ENCODE results near the gene NT5C1B. TPM values are rescaled to one million over a fixed set of nuclear protein-coding genes. Genes with fewer than 3 reads are reported as not detected.

NT5C1B gene
- total RNA-seq, 6 donors from 2014 or later, result not detected

DNA sequence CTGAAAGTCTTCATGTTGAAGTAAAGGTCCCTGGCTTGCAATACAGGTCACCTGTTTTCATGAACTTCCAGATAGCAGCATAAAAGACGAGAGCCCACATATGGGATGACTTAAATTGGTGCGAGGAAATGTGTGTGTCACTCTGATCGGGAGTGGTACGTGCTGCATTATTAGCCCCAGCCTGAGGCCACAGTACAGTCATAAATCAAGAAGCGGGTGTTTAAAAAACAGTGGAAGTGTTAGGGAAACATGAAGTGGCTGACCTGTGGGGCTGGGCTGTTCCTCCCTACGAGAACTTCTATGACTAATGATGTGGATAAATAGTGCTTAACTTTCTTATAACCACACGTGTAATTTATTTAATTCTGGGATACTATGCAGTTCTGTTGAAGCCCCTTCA, 53.3 kb downstream of the NT5C1B start:
- no peaks in the 10 kb centered on the region for H3K4me1 ChIP-seq
- TF ChIP-seq, protein P1, sequence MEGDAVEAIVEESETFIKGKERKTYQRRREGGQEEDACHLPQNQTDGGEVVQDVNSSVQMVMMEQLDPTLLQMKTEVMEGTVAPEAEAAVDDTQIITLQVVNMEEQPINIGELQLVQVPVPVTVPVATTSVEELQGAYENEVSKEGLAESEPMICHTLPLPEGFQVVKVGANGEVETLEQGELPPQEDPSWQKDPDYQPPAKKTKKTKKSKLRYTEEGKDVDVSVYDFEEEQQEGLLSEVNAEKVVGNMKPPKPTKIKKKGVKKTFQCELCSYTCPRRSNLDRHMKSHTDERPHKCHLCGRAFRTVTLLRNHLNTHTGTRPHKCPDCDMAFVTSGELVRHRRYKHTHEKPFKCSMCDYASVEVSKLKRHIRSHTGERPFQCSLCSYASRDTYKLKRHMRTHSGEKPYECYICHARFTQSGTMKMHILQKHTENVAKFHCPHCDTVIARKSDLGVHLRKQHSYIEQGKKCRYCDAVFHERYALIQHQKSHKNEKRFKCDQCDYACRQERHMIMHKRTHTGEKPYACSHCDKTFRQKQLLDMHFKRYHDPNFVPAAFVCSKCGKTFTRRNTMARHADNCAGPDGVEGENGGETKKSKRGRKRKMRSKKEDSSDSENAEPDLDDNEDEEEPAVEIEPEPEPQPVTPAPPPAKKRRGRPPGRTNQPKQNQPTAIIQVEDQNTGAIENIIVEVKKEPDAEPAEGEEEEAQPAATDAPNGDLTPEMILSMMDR (IDR thresholded peaks at IDR 0.05), result no peak
- TF ChIP-seq POLR2A (IDR thresholded peaks at IDR 0.05), result no peak
- TF ChIP-seq EP300 (IDR thresholded peaks at IDR 0.05), result no peak
- no peak for TF ChIP-seq POLR2AphosphoS5 (IDR thresholded peaks at IDR 0.05)
- DNase-seq, result no peak

DNA sequence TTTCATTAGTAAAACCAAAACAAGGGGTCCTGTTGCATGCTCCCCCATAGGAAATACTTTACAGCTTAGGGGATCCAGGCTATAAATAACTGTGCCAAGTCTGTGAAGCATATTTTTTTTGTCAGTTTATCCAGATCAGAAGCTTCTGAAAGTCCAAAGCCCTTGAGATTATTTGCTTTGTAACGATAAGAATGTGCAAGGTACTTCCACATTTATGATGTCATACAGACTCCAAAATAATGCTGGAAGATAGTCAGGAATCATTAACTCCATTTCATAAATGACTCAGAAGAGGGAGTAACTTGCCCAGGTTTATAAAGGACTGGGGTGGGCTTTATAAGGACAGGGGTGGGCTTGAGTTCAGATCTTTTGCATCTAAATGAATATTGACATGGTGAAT, 58.2 kb downstream of the NT5C1B start:
- no peaks in the 10 kb centered on the region for H3K9me3 ChIP-seq
- DNase-seq, result no peak
- no peak for ATAC-seq (ENCODE audit: low FRiP score in 2 of 2)
- TF ChIP-seq, protein P1 (IDR thresholded peaks at IDR 0.05), result no peak
- TF ChIP-seq EP300 (IDR thresholded peaks at IDR 0.05) (no peak), POLR2AphosphoS5 (IDR thresholded peaks at IDR 0.05) (no peak), POLR2A (IDR thresholded peaks at IDR 0.05) (no peak)
- H3K4me3 ChIP-seq, result no peak overlapping the region
- 57 to 59% methylated on average over 1 of the region's 1 CpG for WGBS, 2 donors
- no peaks in the 10 kb centered on the region for H3K36me3 ChIP-seq
- no peaks in the 10 kb centered on the region for H3K4me1 ChIP-seq
- H3K27me3 ChIP-seq, result no peaks in the 10 kb centered on the region
- no peak overlapping the region for H3K27ac ChIP-seq

More for the DNA sequence above, 53.3 kb downstream of the NT5C1B start:
- Histone ChIP-seq H3K27me3 (no peaks in the 10 kb centered on the region), H3K36me3 (no peaks in the 10 kb centered on the region), H3K9me3 (no peaks in the 10 kb centered on the region), H3K4me3 (no peak overlapping the region), H3K27ac (no peak overlapping the region)
- peak in 1 of 2 donors; percentile 48 for ATAC-seq (ENCODE audit: low FRiP score in 2 of 2)
- 40 to 48% methylated on average over 7 of the region's 7 CpGs for WGBS, 2 donors

DNA sequence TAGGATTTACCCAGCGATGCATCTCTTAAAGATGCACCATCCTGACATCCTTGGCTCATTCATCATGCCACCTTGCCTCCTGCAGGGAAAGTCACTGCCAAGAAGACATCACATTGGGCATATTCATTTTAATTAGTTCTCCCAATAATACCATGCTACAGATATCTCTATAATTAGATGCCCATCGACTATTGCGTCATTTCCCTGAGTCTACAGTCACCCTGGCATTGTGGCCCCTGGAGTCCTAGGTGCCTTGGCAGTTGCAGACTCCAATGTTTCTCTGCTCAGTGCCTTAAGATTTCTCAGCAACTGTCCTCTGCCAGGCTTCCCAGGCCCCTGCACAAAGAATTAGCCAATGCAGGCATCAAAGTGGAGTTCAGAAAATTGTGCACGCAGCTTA, 61.5 kb downstream of the NT5C1B start:
- TF ChIP-seq POLR2A (IDR thresholded peaks at IDR 0.05) (no peak), EP300 (IDR thresholded peaks at IDR 0.05) (no peak), POLR2AphosphoS5 (IDR thresholded peaks at IDR 0.05) (no peak)
- TF ChIP-seq, protein P1 (IDR thresholded peaks at IDR 0.05), result no peak
- Histone ChIP-seq H3K4me3 (no peak overlapping the region), H3K4me1 (no peaks in the 10 kb centered on the region), H3K27me3 (no peaks in the 10 kb centered on the region), H3K9me3 (no peaks in the 10 kb centered on the region), H3K27ac (no peak overlapping the region), H3K36me3 (no peaks in the 10 kb centered on the region)
- no peak for ATAC-seq (ENCODE audit: low FRiP score in 2 of 2)
- WGBS, 2 donors, result 85 to 89% methylated on average over 4 of the region's 4 CpGs
- no peak for DNase-seq

DNA sequence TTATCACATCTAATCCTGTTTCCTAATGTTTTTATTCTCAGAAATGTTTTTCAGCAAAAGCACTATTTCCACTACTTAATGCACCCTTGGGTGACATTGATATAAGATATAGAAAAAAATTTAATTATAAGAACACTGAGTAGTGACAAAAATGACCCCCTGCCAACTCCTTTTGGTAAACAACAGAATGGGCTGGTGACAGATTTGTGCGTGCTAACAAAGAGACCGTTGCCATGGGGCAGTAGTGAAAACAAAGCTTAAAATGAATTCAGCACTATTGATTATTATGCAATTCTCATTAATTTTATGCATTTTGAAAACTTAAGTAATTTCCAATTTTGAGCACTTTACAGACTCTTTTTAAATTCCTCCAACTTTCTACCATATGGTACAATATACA, 62.0 kb downstream of the NT5C1B start:
- no peak for TF ChIP-seq EP300 (IDR thresholded peaks at IDR 0.05)
- ATAC-seq (ENCODE audit: low FRiP score in 2 of 2) (no peak), DNase-seq (no peak)
- Histone ChIP-seq H3K4me3 (no peak overlapping the region), H3K27me3 (no peaks in the 10 kb centered on the region), H3K9me3 (no peaks in the 10 kb centered on the region), H3K27ac (no peak overlapping the region), H3K4me1 (no peaks in the 10 kb centered on the region), H3K36me3 (no peaks in the 10 kb centered on the region)
- 65 to 77% methylated on average over 2 of the region's 2 CpGs for WGBS, 2 donors

DNA sequence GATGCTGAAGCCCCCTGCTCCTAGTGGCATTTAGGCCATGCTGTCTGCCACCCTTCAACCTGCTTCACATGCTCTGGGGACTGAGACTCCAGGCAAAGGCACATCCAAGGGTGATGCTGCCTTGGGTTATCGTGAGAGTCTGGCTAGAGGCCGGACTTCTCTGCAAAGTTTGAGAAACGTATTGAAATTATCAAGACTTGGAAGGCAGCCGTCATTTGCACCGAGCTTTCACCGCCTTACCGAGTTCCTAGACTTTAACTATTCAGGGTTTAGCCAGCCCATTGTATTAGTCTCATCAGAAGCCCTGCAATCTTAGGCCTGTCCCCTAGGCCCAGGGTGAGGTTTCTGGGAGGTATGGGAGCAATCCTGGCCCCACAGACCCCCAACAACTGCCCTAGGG, 62.9 kb downstream of the NT5C1B start:
- ATAC-seq (ENCODE audit: low FRiP score in 2 of 2) (no peak), DNase-seq (no peak)
- 66 to 92% methylated on average over 5 to 7 of the region's 7 CpGs for WGBS, 2 donors
- H3K27ac ChIP-seq, result no peak overlapping the region
- H3K4me1 ChIP-seq, result no peaks in the 10 kb centered on the region
- H3K36me3 ChIP-seq, result no peaks in the 10 kb centered on the region
- H3K27me3 ChIP-seq, result no peaks in the 10 kb centered on the region
- TF ChIP-seq EP300 (IDR thresholded peaks at IDR 0.05) (no peak), POLR2A (IDR thresholded peaks at IDR 0.05) (no peak), POLR2AphosphoS5 (IDR thresholded peaks at IDR 0.05) (no peak)
- TF ChIP-seq, protein P1 (IDR thresholded peaks at IDR 0.05), result no peak
- H3K4me3 ChIP-seq, result no peak overlapping the region
- no peaks in the 10 kb centered on the region for H3K9me3 ChIP-seq

All from upper lobe of left lung (tissue), 6 donors.